ENCODE measurements around the gene HELZ. TPM values are rescaled to one million over a fixed set of nuclear protein-coding genes. Genes with fewer than 3 reads are reported as not detected.

The HELZ gene
- total RNA-seq, 1 donor, result 46.5 TPM

GRCh38 chr17:67024736-67025135 lies 220.3 kb downstream of the HELZ start:
- no peak overlapping the region for H3K4me3 ChIP-seq (ENCODE audit: low read depth, low read length)
- DNase-seq (ENCODE audit: low read depth), result no peak
- TF ChIP-seq CTCF (IDR thresholded peaks at IDR 0.05; ENCODE audit: insufficient read depth, low read length), result no peak

- no peak overlapping the region for H3K4me3 ChIP-seq (ENCODE audit: low read depth, low read length)
- no peak for DNase-seq (ENCODE audit: low read depth)
- no peak for TF ChIP-seq CTCF (IDR thresholded peaks at IDR 0.05; ENCODE audit: insufficient read depth, low read length)
Measured at GRCh38 chr17:67022451-67022810, 222.6 kb downstream of the HELZ start.

GRCh38 chr17:67021743-67022450 lies 223.1 kb downstream of the HELZ start:
- TF ChIP-seq CTCF (IDR thresholded peaks at IDR 0.05; ENCODE audit: insufficient read depth, low read length), result no peak
- no peak overlapping the region for H3K4me3 ChIP-seq (ENCODE audit: low read depth, low read length)
- no peak for DNase-seq (ENCODE audit: low read depth)

GRCh38 chr17:67021196-67021595 lies 223.8 kb downstream of the HELZ start:
- no peak overlapping the region for H3K4me3 ChIP-seq (ENCODE audit: low read depth, low read length)
- no peak for TF ChIP-seq CTCF (IDR thresholded peaks at IDR 0.05; ENCODE audit: insufficient read depth, low read length)
- no peak for DNase-seq (ENCODE audit: low read depth)

Small RNA genes within 50 kb of the gene (small RNA-seq; reads per million reads assigned to genes)
- gene AC007448.1 (not detected), gene RF00393 (not detected), gene RNA5SP447 (not detected)

Other genes starting within 250 kb of the HELZ start
- not detected in 2 replicates for gene CACNG1, start 200.6 kb downstream of the HELZ start, total RNA-seq (ENCODE audit: low replicate concordance)
- 19.1 and 35.2 TPM in 2 replicates for gene PSMD12, start 121.4 kb upstream of the HELZ start, total RNA-seq (ENCODE audit: low replicate concordance)
- gene PITPNC1, start 132.1 kb upstream of the HELZ start, total RNA-seq (ENCODE audit: low replicate concordance), result 2.5 and 25.7 TPM in 2 replicates